Measurements from ENCODE around the gene AMIGO3. TPM values are rescaled to one million over a fixed set of nuclear protein-coding genes. Genes with fewer than 3 reads are reported as not detected.
"Not testable (repeated sequence)": the region's sequence is repeated elsewhere in the genome, so short reads cannot be mapped to it uniquely, and the experiment has no call there.

Gene AMIGO3, protein sequence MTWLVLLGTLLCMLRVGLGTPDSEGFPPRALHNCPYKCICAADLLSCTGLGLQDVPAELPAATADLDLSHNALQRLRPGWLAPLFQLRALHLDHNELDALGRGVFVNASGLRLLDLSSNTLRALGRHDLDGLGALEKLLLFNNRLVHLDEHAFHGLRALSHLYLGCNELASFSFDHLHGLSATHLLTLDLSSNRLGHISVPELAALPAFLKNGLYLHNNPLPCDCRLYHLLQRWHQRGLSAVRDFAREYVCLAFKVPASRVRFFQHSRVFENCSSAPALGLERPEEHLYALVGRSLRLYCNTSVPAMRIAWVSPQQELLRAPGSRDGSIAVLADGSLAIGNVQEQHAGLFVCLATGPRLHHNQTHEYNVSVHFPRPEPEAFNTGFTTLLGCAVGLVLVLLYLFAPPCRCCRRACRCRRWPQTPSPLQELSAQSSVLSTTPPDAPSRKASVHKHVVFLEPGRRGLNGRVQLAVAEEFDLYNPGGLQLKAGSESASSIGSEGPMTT
- polyA plus RNA-seq (ENCODE audit: low read depth in 6 of 6), result under 1 TPM in 2 of 6 donors, not detected in 4; 0.30 to 0.77 TPM

DNA sequence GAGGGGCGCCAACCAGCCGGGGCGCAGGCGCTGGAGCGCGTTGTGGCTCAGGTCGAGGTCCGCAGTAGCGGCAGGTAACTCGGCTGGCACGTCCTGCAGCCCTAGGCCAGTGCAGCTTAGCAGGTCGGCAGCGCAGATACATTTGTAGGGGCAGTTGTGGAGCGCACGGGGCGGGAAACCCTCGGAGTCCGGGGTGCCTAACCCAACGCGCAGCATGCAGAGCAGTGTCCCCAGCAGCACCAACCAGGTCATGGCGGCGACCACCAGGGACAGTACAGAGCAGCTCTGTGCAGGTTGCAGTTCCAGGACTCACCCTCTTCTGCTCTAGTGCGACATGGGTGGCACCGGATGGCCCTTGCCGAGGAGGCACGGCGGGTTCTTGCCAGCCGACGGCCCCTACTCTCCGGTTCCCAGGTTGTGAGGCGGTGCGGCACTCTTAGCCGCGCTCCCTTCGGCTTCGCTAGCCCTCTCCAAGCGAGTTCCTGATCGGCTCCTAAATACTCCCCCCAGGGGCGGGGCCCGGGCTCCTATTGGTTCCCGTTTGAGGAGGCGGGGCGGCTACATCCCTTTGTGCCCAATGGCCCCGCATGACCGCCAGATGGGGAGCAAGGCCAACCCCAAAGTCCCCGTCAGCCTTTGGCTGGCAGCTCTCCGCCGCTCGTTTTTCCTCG is at the start of gene AMIGO3:
TSS of gene AMIGO3 (minus strand) at position 471 of the 671 bp plus-strand sequence. CDS start at position 252, 219 bp downstream.
- Mint-ChIP-seq H3K36me3 (no peaks in the 10 kb centered on the region), H3K27me3 (no peaks in the 10 kb centered on the region), H3K27ac (peak within 1 kb of the TSS; percentile 89 to 99 (median 96)), H3K4me3 (peak within 1 kb of the TSS; percentile 86 to 97 (median 95)), H3K4me1 (peaks cover 36 to 51% (median 48%) of the 10 kb centered on the region in 3 donors), H3K9me3 (no peaks in the 10 kb centered on the region)
- ATAC-seq (ENCODE audit: low read depth in 2 of 2), result peak; percentile 65
- peak; percentile 92 for DNase-seq

- H3K4me3 Mint-ChIP-seq, result no peak overlapping the region
- ATAC-seq (ENCODE audit: low read depth in 2 of 2), result no peak
- H3K4me1 Mint-ChIP-seq, result peaks cover 0 to 33% (median 4%) of the 10 kb centered on the region in 3 donors
- no peak overlapping the region for H3K27ac Mint-ChIP-seq
- DNase-seq, result no peak
- no peaks in the 10 kb centered on the region for H3K9me3 Mint-ChIP-seq
- H3K27me3 Mint-ChIP-seq, result no peaks in the 10 kb centered on the region
- no peaks in the 10 kb centered on the region for H3K36me3 Mint-ChIP-seq
Observed at GRCh38 chr3:49763981-49764380, 44.5 kb upstream of the AMIGO3 start.

GRCh38 chr3:49761661-49762060 is 42.2 kb upstream of the AMIGO3 start:
- no peak overlapping the region for H3K4me3 Mint-ChIP-seq
- peak overlapping the region in 1 of 6 donors; percentile 66 for H3K27ac Mint-ChIP-seq
- H3K27me3 Mint-ChIP-seq, result no peaks in the 10 kb centered on the region
- peaks cover 12 to 34% (median 13%) of the 10 kb centered on the region in 3 donors for H3K4me1 Mint-ChIP-seq
- no peak for ATAC-seq (ENCODE audit: low read depth in 2 of 2)
- H3K9me3 Mint-ChIP-seq, result no peaks in the 10 kb centered on the region
- H3K36me3 Mint-ChIP-seq, result no peaks in the 10 kb centered on the region
- no peak for DNase-seq

- DNase-seq, result no peak
- Mint-ChIP-seq H3K27me3 (no peaks in the 10 kb centered on the region), H3K4me3 (no peak overlapping the region), H3K27ac (peak overlapping the region in 2 of 6 donors; percentile 51 to 69), H3K4me1 (peaks cover 26 to 36% (median 29%) of the 10 kb centered on the region in 3 donors), H3K36me3 (no peaks in the 10 kb centered on the region), H3K9me3 (no peaks in the 10 kb centered on the region)
- ATAC-seq (ENCODE audit: low read depth in 2 of 2), result no peak
Observed at GRCh38 chr3:49759226-49759625, 39.7 kb upstream of the AMIGO3 start.

DNA sequence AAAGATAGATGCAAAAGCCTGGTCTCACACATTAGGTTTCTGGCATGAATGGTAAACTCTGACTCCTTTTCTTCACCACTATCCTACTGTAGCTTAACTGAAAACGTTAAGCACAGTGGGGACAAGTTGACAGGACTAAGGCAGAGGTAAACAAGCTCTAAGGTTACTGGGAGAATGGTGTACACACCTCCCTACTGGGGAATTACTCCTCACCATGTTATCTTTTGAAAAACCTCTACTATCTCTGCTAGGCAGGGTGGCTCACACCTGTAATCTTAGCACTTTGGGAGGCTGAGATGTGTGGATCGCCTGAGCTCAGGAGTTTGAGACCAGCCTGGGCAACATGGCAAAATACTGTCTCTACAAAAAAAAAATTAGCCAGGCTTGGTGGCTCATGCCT is 37.7 kb upstream of the AMIGO3 start:
- no peak for DNase-seq
- H3K27me3 Mint-ChIP-seq, result no peaks in the 10 kb centered on the region
- H3K27ac Mint-ChIP-seq, result no peak overlapping the region
- no peak for ATAC-seq (ENCODE audit: low read depth in 2 of 2)
- no peaks in the 10 kb centered on the region for H3K36me3 Mint-ChIP-seq
- no peaks in the 10 kb centered on the region for H3K9me3 Mint-ChIP-seq
- H3K4me1 Mint-ChIP-seq, result peaks cover 37 to 44% (median 42%) of the 10 kb centered on the region in 3 donors
- H3K4me3 Mint-ChIP-seq, result no peak overlapping the region

DNA sequence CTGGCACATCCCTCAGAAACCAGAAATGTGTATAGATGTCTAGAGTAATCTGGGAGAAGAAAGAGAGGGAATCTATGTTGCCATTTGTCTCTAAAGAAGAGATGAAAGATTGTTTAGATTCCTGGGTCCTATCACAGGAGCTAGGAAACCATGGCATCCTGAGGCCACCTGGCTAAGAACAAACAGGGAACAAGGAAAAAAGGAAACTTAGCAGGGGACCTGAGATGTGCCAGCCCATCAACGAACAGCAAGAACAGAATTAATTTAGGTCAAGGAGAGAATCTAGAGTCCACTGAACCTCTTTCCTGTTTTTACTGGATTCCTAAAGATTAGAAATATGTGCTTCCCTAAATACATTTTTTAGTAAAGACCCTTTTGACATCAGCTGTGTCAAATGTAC is 36.6 kb upstream of the AMIGO3 start:
- DNase-seq, result no peak
- Mint-ChIP-seq H3K9me3 (no peaks in the 10 kb centered on the region), H3K36me3 (no peaks in the 10 kb centered on the region), H3K27ac (peak overlapping the region in 4 of 6 donors; percentile 3 to 55 (median 21)), H3K27me3 (no peaks in the 10 kb centered on the region), H3K4me3 (no peak overlapping the region), H3K4me1 (peaks cover 36 to 44% (median 37%) of the 10 kb centered on the region in 3 donors)
- ATAC-seq (ENCODE audit: low read depth in 2 of 2), result no peak

DNA sequence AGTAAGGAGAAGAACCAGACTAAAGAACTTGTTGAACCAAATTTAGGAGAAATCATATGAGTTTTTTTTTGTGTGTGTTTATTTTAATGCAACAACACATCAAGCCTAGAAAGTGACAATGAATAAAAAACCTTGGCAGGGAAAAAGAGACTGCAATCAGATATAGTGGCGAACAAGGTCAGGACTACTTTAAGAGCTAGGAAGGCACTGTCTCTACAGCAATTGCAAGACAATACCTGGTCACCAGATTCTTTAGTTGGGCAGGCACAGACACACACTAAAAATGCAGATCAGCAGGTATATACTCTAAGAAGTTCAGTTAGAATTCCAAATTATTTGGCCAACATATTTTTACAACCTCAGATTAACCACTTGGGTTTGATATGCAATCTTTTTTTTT is 35.1 kb upstream of the AMIGO3 start:
- no peak for ATAC-seq (ENCODE audit: low read depth in 2 of 2)
- H3K27ac Mint-ChIP-seq, result peak overlapping the region in 2 of 6 donors; percentile 68 to 73
- no peak overlapping the region for H3K4me3 Mint-ChIP-seq
- no peak for DNase-seq
- H3K4me1 Mint-ChIP-seq, result peaks cover 35 to 44% (median 41%) of the 10 kb centered on the region in 3 donors
- H3K9me3 Mint-ChIP-seq, result no peaks in the 10 kb centered on the region
- H3K27me3 Mint-ChIP-seq, result no peaks in the 10 kb centered on the region
- no peaks in the 10 kb centered on the region for H3K36me3 Mint-ChIP-seq

GRCh38 chr3:49751501-49751900 is 32.0 kb upstream of the AMIGO3 start:
- no peak overlapping the region for H3K4me3 Mint-ChIP-seq
- peaks cover 22 to 35% (median 31%) of the 10 kb centered on the region in 3 donors for H3K4me1 Mint-ChIP-seq
- no peak for DNase-seq
- ATAC-seq (ENCODE audit: low read depth in 2 of 2), result no peak
- no peaks in the 10 kb centered on the region for H3K36me3 Mint-ChIP-seq
- H3K27ac Mint-ChIP-seq, result no peak overlapping the region
- no peaks in the 10 kb centered on the region for H3K27me3 Mint-ChIP-seq
- H3K9me3 Mint-ChIP-seq, result no peaks in the 10 kb centered on the region

GRCh38 chr3:49750056-49750455 is 30.6 kb upstream of the AMIGO3 start:
- Mint-ChIP-seq H3K9me3 (no peaks in the 10 kb centered on the region), H3K4me3 (peak overlapping the region in 1 of 8 donors; percentile 64), H3K27ac (peak overlapping the region in 4 of 6 donors; percentile 5 to 93 (median 44)), H3K36me3 (no peaks in the 10 kb centered on the region), H3K4me1 (peaks cover 15 to 27% (median 21%) of the 10 kb centered on the region in 3 donors), H3K27me3 (no peaks in the 10 kb centered on the region)
- no peak for DNase-seq
- ATAC-seq (ENCODE audit: low read depth in 2 of 2), result no peak

GRCh38 chr3:49748874-49749273 is 29.4 kb upstream of the AMIGO3 start:
- not testable (repeated sequence) for H3K4me3 Mint-ChIP-seq; DNase-seq; H3K27me3 Mint-ChIP-seq; H3K36me3 Mint-ChIP-seq; ATAC-seq (ENCODE audit: low read depth in 2 of 2); H3K9me3 Mint-ChIP-seq
- peak overlapping the region in 2 of 6 donors; percentile 18 to 38 for H3K27ac Mint-ChIP-seq
- H3K4me1 Mint-ChIP-seq, result peaks cover 6 to 23% (median 14%) of the 10 kb centered on the region in 3 donors

DNA sequence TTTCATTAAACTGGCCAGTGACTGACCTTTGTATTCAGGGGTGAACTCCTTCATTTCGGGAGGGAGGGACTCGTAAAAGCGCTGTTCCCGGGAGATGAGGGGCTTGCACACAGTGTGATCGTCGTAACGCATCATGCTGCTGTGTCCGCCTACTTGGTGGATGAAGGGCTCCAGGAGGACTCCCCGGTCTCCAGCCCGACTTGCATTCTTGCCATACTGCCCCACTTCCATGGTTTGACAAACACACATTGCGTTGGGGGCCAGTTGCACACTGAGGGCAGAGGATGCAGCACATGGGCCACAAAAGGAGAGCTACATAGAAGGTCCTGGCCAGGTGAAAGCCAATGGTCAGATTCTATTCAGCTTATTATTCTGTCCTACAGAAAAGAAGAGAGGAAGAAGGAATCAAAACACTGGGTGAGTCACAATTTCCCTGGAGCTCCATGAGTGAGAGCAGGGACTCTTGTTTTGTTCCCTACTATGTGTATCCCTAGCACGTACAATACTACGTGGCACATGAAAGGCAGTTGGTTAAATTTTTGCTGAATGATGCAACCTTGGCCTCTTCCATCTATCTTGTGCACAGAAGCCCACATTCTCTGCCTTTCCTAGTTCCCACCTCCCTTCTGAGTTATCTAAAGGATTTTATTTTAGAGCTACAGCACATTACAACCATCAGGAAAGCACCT is 28.5 kb upstream of the AMIGO3 start:
- no peaks in the 10 kb centered on the region for H3K9me3 Mint-ChIP-seq
- DNase-seq (no peak), ATAC-seq (ENCODE audit: low read depth in 2 of 2) (no peak)
- no peak overlapping the region for H3K4me3 Mint-ChIP-seq
- no peaks in the 10 kb centered on the region for H3K36me3 Mint-ChIP-seq
- peaks cover 6 to 14% (median 7%) of the 10 kb centered on the region in 3 donors for H3K4me1 Mint-ChIP-seq
- peak overlapping the region in 2 of 6 donors; percentile 29 to 40 for H3K27ac Mint-ChIP-seq
- H3K27me3 Mint-ChIP-seq, result no peaks in the 10 kb centered on the region

- H3K27me3 Mint-ChIP-seq, result no peaks in the 10 kb centered on the region
- no peak overlapping the region for H3K4me3 Mint-ChIP-seq
- no peak for ATAC-seq (ENCODE audit: low read depth in 2 of 2)
- no peaks in the 10 kb centered on the region for H3K9me3 Mint-ChIP-seq
- H3K36me3 Mint-ChIP-seq, result no peaks in the 10 kb centered on the region
- DNase-seq, result no peak
- H3K27ac Mint-ChIP-seq, result no peak overlapping the region
- peaks cover 5 to 12% (median 6%) of the 10 kb centered on the region in 3 donors for H3K4me1 Mint-ChIP-seq
Observed at GRCh38 chr3:49745986-49746385, 26.5 kb upstream of the AMIGO3 start.

- Mint-ChIP-seq H3K4me1 (peaks cover 0 to 6% (median 5%) of the 10 kb centered on the region in 3 donors), H3K4me3 (no peak overlapping the region), H3K36me3 (peaks cover 0 to 11% of the 10 kb centered on the region in 2 donors), H3K9me3 (no peaks in the 10 kb centered on the region), H3K27ac (peak overlapping the region in 2 of 6 donors; percentile 23 to 54), H3K27me3 (no peaks in the 10 kb centered on the region)
- DNase-seq, result no peak
- no peak for ATAC-seq (ENCODE audit: low read depth in 2 of 2)
Observed at GRCh38 chr3:49740427-49740826, 20.9 kb upstream of the AMIGO3 start.

Measured in naive B cell (primary cell).